HG02885 (cell line): ENCODE measurements around the gene TNFAIP8L3.

ENCODE experiments used
- ATAC-seq: cut with Tn5 transposase; IDR thresholded peaks from one replicate; pipeline ENCODE4 v1.9.1; 2021; ENCODE audit warnings: mild to moderate bottlenecking; ENCODE audit not compliant: unreplicated experiment, poor library complexity

Gene TNFAIP8L3

GRCh38 chr15:51119120-51119519 lies 24.4 kb upstream of the TNFAIP8L3 start:
- no peak for ATAC-seq

GRCh38 chr15:51117270-51117669 lies 22.6 kb upstream of the TNFAIP8L3 start:
- no peak for ATAC-seq

- ATAC-seq, result no peak
Measured at GRCh38 chr15:51114437-51115119, 19.9 kb upstream of the TNFAIP8L3 start.

- ATAC-seq, result no peak
Measured at GRCh38 chr15:51112078-51112477, 17.4 kb upstream of the TNFAIP8L3 start.

- no peak for ATAC-seq
Measured at GRCh38 chr15:51111061-51111460, 16.4 kb upstream of the TNFAIP8L3 start.

- ATAC-seq, result no peak
Measured at GRCh38 chr15:51110171-51110570, 15.5 kb upstream of the TNFAIP8L3 start.

GRCh38 chr15:51108933-51109550 lies 14.3 kb upstream of the TNFAIP8L3 start:
- ATAC-seq, result no peak

- no peak for ATAC-seq
Measured at GRCh38 chr15:51107612-51108011, 12.9 kb upstream of the TNFAIP8L3 start.

- ATAC-seq, result no peak
Measured at GRCh38 chr15:51106481-51106880, 11.8 kb upstream of the TNFAIP8L3 start.

- ATAC-seq, result no peak
Measured at GRCh38 chr15:51105430-51106016, 10.8 kb upstream of the TNFAIP8L3 start.

GRCh38 chr15:51104512-51104911 lies 9.8 kb upstream of the TNFAIP8L3 start:
- ATAC-seq, result no peak

- no peak for ATAC-seq
Measured at GRCh38 chr15:51103330-51103729, 8.6 kb upstream of the TNFAIP8L3 start.

- no peak for ATAC-seq
Measured at GRCh38 chr15:51100785-51101489, 6.2 kb upstream of the TNFAIP8L3 start.

GRCh38 chr15:51099185-51099584 lies 4.5 kb upstream of the TNFAIP8L3 start:
- ATAC-seq, result no peak

- no peak for ATAC-seq
Measured at GRCh38 chr15:51098331-51098619, 3.6 kb upstream of the TNFAIP8L3 start.

- ATAC-seq, result no peak
Measured at GRCh38 chr15:51097553-51098330, 3.0 kb upstream of the TNFAIP8L3 start.

GRCh38 chr15:51096976-51097375 lies 2.3 kb upstream of the TNFAIP8L3 start:
- ATAC-seq, result no peak

GRCh38 chr15:51095681-51096331 lies 1.1 kb upstream of the TNFAIP8L3 start:
- no peak for ATAC-seq

GRCh38 chr15:51093839-51094605 lies 684 bp downstream of the TNFAIP8L3 start:
- no peak for ATAC-seq

GRCh38 chr15:51093488-51093838 lies 1.2 kb downstream of the TNFAIP8L3 start:
- no peak for ATAC-seq
